HAP-1 (cell line): ENCODE results near the gene KRT71.

ENCODE experiments used
- DNase-seq, 2 experiments: peaks; one replicate each; pipeline ENCODE4 v3.0.0-alpha.2; 2016 to 2020; ENCODE audit warnings: low spot score in 2 of 2
- H3K27me3 ChIP-seq: fragments of 250-450 bp; sonication (Bioruptor Pico); 2 replicates; pipeline ENCODE4 v1.5.1; 2020; ENCODE audit warnings: low read depth, mild to moderate bottlenecking, moderate library complexity
- H3K36me3 ChIP-seq: fragments of 250-450 bp; sonication (Bioruptor Pico); replicated peaks from 2 replicates; pipeline ENCODE4 v1.5.1; 2020; ENCODE audit warnings: mild to moderate bottlenecking
- H3K4me1 ChIP-seq: fragments of 250-450 bp; sonication (Bioruptor Pico); 2 replicates; pipeline ENCODE4 v1.5.1; 2020; ENCODE audit warnings: mild to moderate bottlenecking
- H3K4me3 ChIP-seq: fragments of 250-450 bp; sonication (Bioruptor Pico); 2 replicates; pipeline ENCODE4 v1.5.1; 2020; ENCODE audit warnings: mild to moderate bottlenecking, moderate library complexity
- H3K9me3 ChIP-seq: fragments of 250-450 bp; sonication (Bioruptor Pico); 2 replicates; pipeline ENCODE4 v1.5.1; 2020; ENCODE audit warnings: mild to moderate bottlenecking, moderate library complexity
- in situ Hi-C: fragments of 300-500 bp; cut with MboI; formaldehyde crosslinking; loops from 3 replicates; pipeline ENCODE4 v1.14.3; 2020; ENCODE audit warnings: low sequenced_read_pairs, inconsistent platforms, mixed read lengths

KRT71 gene

GRCh38 chr12:52582971-52583456, 30.1 kb upstream of the KRT71 start:
- Histone ChIP-seq H3K4me3 (no peak overlapping the region), H3K27me3 (peaks cover 17% of the 10 kb centered on the region), H3K36me3 (no peaks in the 10 kb centered on the region), H3K4me1 (no peaks in the 10 kb centered on the region), H3K9me3 (no peaks in the 10 kb centered on the region)
- DNase-seq: peak; percentile 40 to 64
- in situ Hi-C loops: loop anchor here (5.0 to 10.0 kb wide), 2 partner anchors 284 to 402 kb away; no protein-coding TSS in a partner anchor

GRCh38 chr12:52582486-52582885, 29.5 kb upstream of the KRT71 start:
- Histone ChIP-seq H3K9me3 (no peaks in the 10 kb centered on the region), H3K36me3 (no peaks in the 10 kb centered on the region), H3K27me3 (peaks cover 17% of the 10 kb centered on the region), H3K4me3 (no peak overlapping the region), H3K4me1 (no peaks in the 10 kb centered on the region)
- DNase-seq: no peak
- in situ Hi-C loops: loop anchor here (5.0 to 10.0 kb wide), 2 partner anchors 285 to 402 kb away; no protein-coding TSS in a partner anchor

GRCh38 chr12:52581481-52581880, 28.5 kb upstream of the KRT71 start:
- Histone ChIP-seq H3K9me3 (no peaks in the 10 kb centered on the region), H3K36me3 (no peaks in the 10 kb centered on the region), H3K27me3 (peaks cover 18% of the 10 kb centered on the region), H3K4me1 (no peaks in the 10 kb centered on the region), H3K4me3 (no peak overlapping the region)
- in situ Hi-C loops: loop anchor here (5.0 to 10.0 kb wide), 2 partner anchors 286 to 403 kb away; no protein-coding TSS in a partner anchor
- DNase-seq: no peak

GRCh38 chr12:52581066-52581465, 28.1 kb upstream of the KRT71 start:
- DNase-seq: no peak
- in situ Hi-C loops: loop anchor here (5.0 to 10.0 kb wide), 2 partner anchors 286 to 404 kb away; no protein-coding TSS in a partner anchor

GRCh38 chr12:52580496-52580895, 27.6 kb upstream of the KRT71 start:
- Histone ChIP-seq H3K9me3 (no peaks in the 10 kb centered on the region), H3K27me3 (peaks cover 23% of the 10 kb centered on the region), H3K36me3 (no peaks in the 10 kb centered on the region), H3K4me3 (no peak overlapping the region), H3K4me1 (no peaks in the 10 kb centered on the region)
- no peak for DNase-seq
- in situ Hi-C loops: loop anchor here (5.0 to 10.0 kb wide), 2 partner anchors 287 to 404 kb away; no protein-coding TSS in a partner anchor

More at GRCh38 chr12:52581066-52581465, 28.1 kb upstream of the KRT71 start:
- H3K9me3 ChIP-seq: no peaks in the 10 kb centered on the region
- H3K27me3 ChIP-seq: peaks cover 21% of the 10 kb centered on the region
- H3K4me3 ChIP-seq: no peak overlapping the region
- H3K4me1 ChIP-seq: no peaks in the 10 kb centered on the region
- no peaks in the 10 kb centered on the region for H3K36me3 ChIP-seq

- H3K27me3 ChIP-seq: peaks cover 23% of the 10 kb centered on the region
Observed at GRCh38 chr12:52579468-52580465, 26.8 kb upstream of the KRT71 start.

GRCh38 chr12:52578469-52578868, 25.5 kb upstream of the KRT71 start:
- in situ Hi-C loops: no loop called here
- peaks cover 26% of the 10 kb centered on the region for H3K27me3 ChIP-seq

More at GRCh38 chr12:52579468-52580465, 26.8 kb upstream of the KRT71 start:
- in situ Hi-C loops: loop anchor here (5.0 to 10.0 kb wide), 2 partner anchors 288 to 405 kb away; no protein-coding TSS in a partner anchor
- no peak for DNase-seq
- Histone ChIP-seq H3K36me3 (no peaks in the 10 kb centered on the region), H3K4me3 (no peak overlapping the region), H3K4me1 (no peaks in the 10 kb centered on the region), H3K9me3 (no peaks in the 10 kb centered on the region)

GRCh38 chr12:52577316-52577715, 24.4 kb upstream of the KRT71 start:
- peaks cover 38% of the 10 kb centered on the region for H3K27me3 ChIP-seq
- in situ Hi-C loops: no loop called here
- no peaks in the 10 kb centered on the region for H3K9me3 ChIP-seq
- no peaks in the 10 kb centered on the region for H3K4me1 ChIP-seq
- DNase-seq: no peak
- no peaks in the 10 kb centered on the region for H3K36me3 ChIP-seq
- H3K4me3 ChIP-seq: no peak overlapping the region

More at GRCh38 chr12:52578469-52578868, 25.5 kb upstream of the KRT71 start:
- no peaks in the 10 kb centered on the region for H3K9me3 ChIP-seq
- no peak overlapping the region for H3K4me3 ChIP-seq
- no peaks in the 10 kb centered on the region for H3K4me1 ChIP-seq
- H3K36me3 ChIP-seq: no peaks in the 10 kb centered on the region
- no peak for DNase-seq

GRCh38 chr12:52575948-52576347, 23.0 kb upstream of the KRT71 start:
- H3K36me3 ChIP-seq: no peaks in the 10 kb centered on the region
- H3K4me3 ChIP-seq: no peak overlapping the region
- H3K27me3 ChIP-seq: peaks cover 51% of the 10 kb centered on the region
- no peaks in the 10 kb centered on the region for H3K9me3 ChIP-seq
- in situ Hi-C loops: no loop called here
- no peaks in the 10 kb centered on the region for H3K4me1 ChIP-seq
- no peak for DNase-seq

GRCh38 chr12:52575256-52575655, 22.3 kb upstream of the KRT71 start:
- in situ Hi-C loops: no loop called here
- H3K9me3 ChIP-seq: no peaks in the 10 kb centered on the region
- no peak overlapping the region for H3K4me3 ChIP-seq
- H3K27me3 ChIP-seq: peaks cover 58% of the 10 kb centered on the region
- H3K4me1 ChIP-seq: no peaks in the 10 kb centered on the region
- H3K36me3 ChIP-seq: no peaks in the 10 kb centered on the region
- DNase-seq: no peak

- DNase-seq: no peak
- H3K4me1 ChIP-seq: no peaks in the 10 kb centered on the region
- peaks cover 56% of the 10 kb centered on the region for H3K27me3 ChIP-seq
- H3K36me3 ChIP-seq: no peaks in the 10 kb centered on the region
- in situ Hi-C loops: no loop called here
- H3K9me3 ChIP-seq: no peaks in the 10 kb centered on the region
- no peak within 1 kb of the TSS for H3K4me3 ChIP-seq
Observed at GRCh38 chr12:52573743-52574142, 20.8 kb upstream of the KRT71 start, which contains the start of gene KRT74. Gene KRT74, minus strand, starts transcription at chr12:52573843. Its CDS starts 66 bp downstream, at chr12:52573777.

- H3K4me1 ChIP-seq: no peaks in the 10 kb centered on the region
- no peak for DNase-seq
- H3K9me3 ChIP-seq: no peaks in the 10 kb centered on the region
- in situ Hi-C loops: no loop called here
- no peaks in the 10 kb centered on the region for H3K36me3 ChIP-seq
- H3K4me3 ChIP-seq: no peak overlapping the region
- peaks cover 52% of the 10 kb centered on the region for H3K27me3 ChIP-seq
Observed at GRCh38 chr12:52573306-52573705, 20.4 kb upstream of the KRT71 start.

GRCh38 chr12:52570511-52570910, 17.6 kb upstream of the KRT71 start:
- no peak for DNase-seq
- in situ Hi-C loops: no loop called here
- no peaks in the 10 kb centered on the region for H3K9me3 ChIP-seq
- no peaks in the 10 kb centered on the region for H3K4me1 ChIP-seq
- H3K36me3 ChIP-seq: no peaks in the 10 kb centered on the region
- no peak overlapping the region for H3K4me3 ChIP-seq
- H3K27me3 ChIP-seq: peaks cover 44% of the 10 kb centered on the region

GRCh38 chr12:52568111-52568510, 15.2 kb upstream of the KRT71 start:
- no peaks in the 10 kb centered on the region for H3K9me3 ChIP-seq
- H3K4me3 ChIP-seq: no peak overlapping the region
- no peak for DNase-seq
- H3K4me1 ChIP-seq: no peaks in the 10 kb centered on the region
- peaks cover 38% of the 10 kb centered on the region for H3K27me3 ChIP-seq
- H3K36me3 ChIP-seq: no peaks in the 10 kb centered on the region
- in situ Hi-C loops: no loop called here
